Esophagus muscularis mucosa (tissue), 4 donors: ENCODE data around the gene NACA2. TPM values are rescaled to one million over a fixed set of nuclear protein-coding genes. Genes with fewer than 3 reads are reported as not detected.

Experiments used
- DNase-seq: peaks from one replicate; pipeline ENCODE4 v3.0.0-alpha.2; 2017; ENCODE audit errors: extremely low spot score
- H3K27ac ChIP-seq, 4 donors: fragments of 200-600 bp; sonication (generic); replicated peaks in 1 of 4; 1 replicate in 3 of 4; 2 replicates in 1 of 4; pipeline ENCODE4 v1.5.1; 2016 to 2019; ENCODE audit warnings: mild to moderate bottlenecking in 1 of 4
- H3K27me3 ChIP-seq, 4 donors: fragments of 200-600 bp; sonication (generic); one replicate each; pipeline versions ENCODE4 v1.5.1 to v1.6.0; 2016 to 2019
- H3K36me3 ChIP-seq, 4 donors: fragments of 200-600 bp; sonication (generic); one replicate each; pipeline ENCODE4 v1.5.1; 2016 to 2019
- H3K4me1 ChIP-seq, 4 donors: fragments of 200-600 bp; sonication (generic); one replicate each; pipeline ENCODE4 v1.5.1; 2016 to 2019
- H3K4me3 ChIP-seq, 4 donors: fragments of 200-600 bp; sonication (generic); 1 replicate in 2 of 4; 2 replicates in 2 of 4; pipeline ENCODE4 v1.5.1; 2016 to 2019; ENCODE audit warnings: mild to moderate bottlenecking in 4 of 4, moderate library complexity in 1 of 4
- H3K9me3 ChIP-seq, 4 donors: fragments of 200-600 bp; sonication (generic); 1 replicate in 3 of 4; 2 replicates in 1 of 4; pipeline ENCODE4 v1.5.1; 2016 to 2019
- CTCF ChIP-seq, 3 experiments: fragments of 200-600 bp in 2 of 3; fragments of 450-650 bp in 1 of 3; sonication (generic) in 2 of 3; IDR thresholded peaks; one replicate each; pipeline ENCODE4 v1.5.1; 2017 to 2019; ENCODE audit warnings: antibody characterized with exemption in 3 of 3, mild to moderate bottlenecking in 2 of 3, moderate library complexity in 1 of 3
- EP300 ChIP-seq: sonication (generic); formaldehyde crosslinking; IDR thresholded peaks from one replicate; pipeline ENCODE4 v1.6.1; 2017; ENCODE audit warnings: antibody characterized with exemption
- POLR2A ChIP-seq: fragments of 450-650 bp; IDR thresholded peaks from one replicate; pipeline ENCODE4 v1.6.1; 2017; ENCODE audit warnings: antibody characterized with exemption, moderate library complexity, mild to moderate bottlenecking, low read depth
- POLR2AphosphoS5 ChIP-seq, 2 donors: sonication (generic); formaldehyde crosslinking; IDR thresholded peaks; one replicate each; pipeline ENCODE4 v1.6.1; 2017; ENCODE audit warnings: antibody characterized with exemption in 2 of 2
- WGBS: methylation state at CpG from one replicate; pipeline ENCODE4 v1.1.5; 2018; 5-methylcytosine and 5-hydroxymethylcytosine counted together
- intact Hi-C: fragments of 100-400 bp; cut with DNase I; formaldehyde crosslinking; loops from one replicate; pipeline ENCODE4 v1.15.1; 2023
- total RNA-seq, 4 donors: library from RNA; depleted of rRNA; stranded (reverse); fragments of >200 nt; gene quantifications; one replicate each; pipeline versions ENCODE4 v1.1.0 to v1.2.1, GENCODE V29; 2016

NACA2 gene
- total RNA-seq, 4 donors from 2014 or later = not detected

DNA sequence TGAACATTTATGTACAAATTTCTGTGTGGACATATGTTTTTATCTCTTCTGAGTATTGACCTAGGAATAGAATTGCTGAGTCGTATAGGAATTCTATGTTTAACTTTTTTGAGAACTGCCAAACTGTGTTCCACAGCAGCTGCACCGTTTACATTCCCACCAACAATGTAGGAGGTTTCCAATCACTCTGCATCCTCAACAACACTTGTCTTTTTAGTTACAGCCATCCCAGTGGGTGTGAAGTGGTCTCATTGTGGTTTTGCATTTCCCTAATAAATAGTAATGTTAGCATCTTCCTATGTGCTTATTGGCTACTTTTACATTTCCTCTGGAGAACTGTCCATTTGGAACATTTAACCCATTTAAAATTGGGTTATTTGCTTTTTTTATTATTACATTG lies 36.6 kb upstream of the NACA2 start:
- TF ChIP-seq POLR2AphosphoS5 (IDR thresholded peaks at IDR 0.05) (no peak), CTCF (IDR thresholded peaks at IDR 0.05) (no peak), POLR2A (no peak), EP300 (no peak)
- H3K27ac ChIP-seq = no peak overlapping the region
- intact Hi-C loops = no loop called here
- H3K4me1 ChIP-seq = no peaks in the 10 kb centered on the region
- 16% methylated on average over 2 of the region's 2 CpGs for WGBS
- H3K9me3 ChIP-seq = no peaks in the 10 kb centered on the region
- DNase-seq = no peak
- H3K27me3 ChIP-seq = no peaks in the 10 kb centered on the region
- no peaks in the 10 kb centered on the region for H3K36me3 ChIP-seq
- H3K4me3 ChIP-seq = no peak overlapping the region

DNA sequence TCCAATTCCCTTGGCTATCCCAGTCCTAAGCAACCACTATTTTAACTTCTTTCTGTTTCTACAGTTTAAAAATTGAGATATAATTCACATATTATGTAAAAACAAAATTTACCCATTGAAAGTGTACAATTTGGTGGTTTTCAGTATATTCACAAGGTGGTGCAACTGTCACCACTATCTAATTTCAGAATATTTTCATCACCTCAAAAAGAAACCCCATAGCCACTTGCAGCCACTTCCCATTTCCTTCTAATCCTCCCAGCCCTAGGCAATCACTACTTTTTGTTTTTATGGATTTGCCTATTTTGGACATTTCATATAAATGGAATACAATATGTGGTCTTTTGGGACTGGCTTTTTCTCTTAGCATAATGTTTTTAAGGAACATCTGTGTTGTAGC lies 36.1 kb upstream of the NACA2 start:
- H3K9me3 ChIP-seq = no peaks in the 10 kb centered on the region
- H3K4me1 ChIP-seq = no peaks in the 10 kb centered on the region
- TF ChIP-seq POLR2AphosphoS5 (IDR thresholded peaks at IDR 0.05) = no peak
- no peak for TF ChIP-seq POLR2A
- TF ChIP-seq CTCF (IDR thresholded peaks at IDR 0.05) = no peak
- TF ChIP-seq EP300 = no peak
- H3K27me3 ChIP-seq = no peaks in the 10 kb centered on the region
- intact Hi-C loops = no loop called here
- no peaks in the 10 kb centered on the region for H3K36me3 ChIP-seq
- no peak overlapping the region for H3K4me3 ChIP-seq
- H3K27ac ChIP-seq = no peak overlapping the region
- no peak for DNase-seq

- 93% methylated on average over 5 of the region's 5 CpGs for WGBS
- intact Hi-C loops = no loop called here
Observed at GRCh38 chr17:61625564-61625963, 34.5 kb upstream of the NACA2 start.

GRCh38 chr17:61624951-61625350 lies 33.9 kb upstream of the NACA2 start:
- H3K27ac ChIP-seq = no peak overlapping the region
- no peak overlapping the region for H3K4me3 ChIP-seq
- H3K27me3 ChIP-seq = no peaks in the 10 kb centered on the region
- peaks cover 0 to 10% (median 0%) of the 10 kb centered on the region in 4 donors for H3K9me3 ChIP-seq
- intact Hi-C loops = no loop called here
- no peaks in the 10 kb centered on the region for H3K4me1 ChIP-seq
- TF ChIP-seq POLR2AphosphoS5 (IDR thresholded peaks at IDR 0.05) = no peak
- TF ChIP-seq POLR2A = no peak
- TF ChIP-seq EP300 = no peak
- TF ChIP-seq CTCF (IDR thresholded peaks at IDR 0.05) = no peak
- H3K36me3 ChIP-seq = no peaks in the 10 kb centered on the region
- WGBS = 60% methylated on average over 1 of the region's 1 CpG
- DNase-seq = no peak

More at GRCh38 chr17:61625564-61625963, 34.5 kb upstream of the NACA2 start:
- no peak for DNase-seq
- H3K36me3 ChIP-seq = no peaks in the 10 kb centered on the region
- no peaks in the 10 kb centered on the region for H3K27me3 ChIP-seq
- no peaks in the 10 kb centered on the region for H3K4me1 ChIP-seq
- TF ChIP-seq POLR2A = no peak
- no peak for TF ChIP-seq CTCF (IDR thresholded peaks at IDR 0.05)
- no peak for TF ChIP-seq POLR2AphosphoS5 (IDR thresholded peaks at IDR 0.05)
- no peak for TF ChIP-seq EP300
- no peak overlapping the region for H3K4me3 ChIP-seq
- no peak overlapping the region for H3K27ac ChIP-seq
- H3K9me3 ChIP-seq = peaks cover 0 to 3% (median 0%) of the 10 kb centered on the region in 4 donors

DNA sequence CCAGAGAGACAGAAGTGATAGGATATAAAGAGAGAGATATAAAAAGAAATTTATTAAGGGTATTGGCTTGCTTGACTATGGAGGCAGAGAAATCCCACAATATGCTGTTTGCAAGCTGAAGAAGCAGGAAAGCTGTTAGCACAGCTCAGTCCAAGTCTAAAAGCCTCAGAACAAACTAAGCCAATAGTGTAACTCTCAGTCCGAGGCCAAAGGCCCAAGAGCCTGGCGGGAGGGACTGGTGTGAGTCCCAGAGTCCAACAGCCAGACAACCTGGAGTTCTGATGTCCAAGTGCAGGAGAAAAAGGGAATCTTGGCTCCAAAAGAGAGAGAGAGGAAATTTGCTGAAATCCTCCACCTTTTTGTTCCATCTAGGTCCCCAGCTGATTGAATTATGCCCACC lies 30.3 kb upstream of the NACA2 start:
- H3K27me3 ChIP-seq = no peaks in the 10 kb centered on the region
- no peaks in the 10 kb centered on the region for H3K36me3 ChIP-seq
- WGBS = 95% methylated on average over 2 of the region's 2 CpGs
- H3K27ac ChIP-seq = no peak overlapping the region
- H3K4me3 ChIP-seq = no peak overlapping the region
- H3K9me3 ChIP-seq = peaks cover 0 to 11% (median 4%) of the 10 kb centered on the region in 4 donors
- H3K4me1 ChIP-seq = peaks cover 0 to 13% (median 8%) of the 10 kb centered on the region in 4 donors
- intact Hi-C loops = no loop called here
- TF ChIP-seq CTCF (IDR thresholded peaks at IDR 0.05) (no peak), POLR2A (no peak), POLR2AphosphoS5 (IDR thresholded peaks at IDR 0.05) (no peak), EP300 (no peak)
- no peak for DNase-seq
